ENCODE measurements around the gene KCNV2. TPM values are rescaled to one million over a fixed set of nuclear protein-coding genes. Genes with fewer than 3 reads are reported as not detected.

Gene KCNV2
- polyA plus RNA-seq, 1 donor = 0.09 TPM

Other genes with a start within 250 kb of the KCNV2 start
- gene VLDLR, start 95.7 kb upstream of the KCNV2 start, polyA plus RNA-seq = 9.1 TPM
- 26.9 TPM for gene PUM3, start 126.6 kb downstream of the KCNV2 start, polyA plus RNA-seq

All from large intestine (tissue), 1 donor.